PC-9 (cell line): Measurements from ENCODE around the gene CNIH3.

Source experiments
- CTCF ChIP-seq: fragments of 200-600 bp; sonication (generic); conservative IDR thresholded peaks from 2 replicates; pipeline ENCODE4 v1.6.1; 2017; ENCODE audit warnings: mixed run types, antibody characterized with exemption, mild to moderate bottlenecking, moderate library complexity
- EZH2 ChIP-seq: fragments of 200-600 bp; sonication (generic); IDR thresholded peaks from 2 replicates; pipeline ENCODE4 v1.8.0; 2017; ENCODE audit warnings: antibody characterized with exemption, low read depth

- TF ChIP-seq CTCF (no peak), EZH2 (no peak)
These were observed 143.6 kb downstream of the CNIH3 start for GRCh38 chr1:224759681-224760091.
